SK-N-SH treated with all-trans-retinoic acid at 6 μM for 48 hours (cell line): ENCODE data around the gene TGFBR3.

Experiments
- ATAC-seq: fragments of 200-7000 bp; cut with Tn5 transposase; 3 replicates; pipeline ENCODE4 v1.9.1; 2020; ENCODE audit warnings: mild to moderate bottlenecking, moderate library complexity
- ARNTL ChIP-seq: fragments of 450-650 bp; formaldehyde crosslinking; IDR thresholded peaks from 2 replicates; pipeline ENCODE4 v1.5.0; 2020; ENCODE audit warnings: low read depth, mild to moderate bottlenecking, moderate library complexity, borderline replicate concordance
- BACH2 ChIP-seq: fragments of 250-450 bp; sonication (Bioruptor Pico); IDR thresholded peaks from 2 replicates; pipeline ENCODE4 v1.9.0; 2021; ENCODE audit warnings: mild to moderate bottlenecking, borderline replicate concordance
- CREB5 ChIP-seq: fragments of 250-450 bp; sonication (Bioruptor Pico); IDR thresholded peaks from 2 replicates; pipeline ENCODE4 v1.5.1; 2020; ENCODE audit warnings: low read depth, mild to moderate bottlenecking, moderate library complexity
- CSDC2 ChIP-seq: fragments of 250-450 bp; sonication (Bioruptor Pico); IDR thresholded peaks from 2 replicates; pipeline ENCODE4 v1.5.0; 2020; ENCODE audit warnings: mild to moderate bottlenecking, moderate library complexity
- GLIS3 ChIP-seq: fragments of 250-450 bp; sonication (Bioruptor Pico); IDR thresholded peaks from 2 replicates; pipeline ENCODE4 v1.5.0; 2020; ENCODE audit warnings: mild to moderate bottlenecking, moderate library complexity
- ISL1 ChIP-seq: fragments of 250-450 bp; sonication (Bioruptor Pico); IDR thresholded peaks from 2 replicates; pipeline ENCODE4 v2.1.2; 2022; ENCODE audit warnings: mild to moderate bottlenecking, moderate library complexity
- OSR1 ChIP-seq: fragments of 250-450 bp; sonication (Bioruptor Pico); IDR thresholded peaks from 2 replicates; pipeline ENCODE4 v1.8.0; 2022; ENCODE audit warnings: moderate library complexity, mild to moderate bottlenecking, inconsistent platforms
- PATZ1 ChIP-seq: fragments of 250-450 bp; sonication (Bioruptor Pico); IDR thresholded peaks from 2 replicates; pipeline ENCODE4 v1.8.0; 2020; ENCODE audit warnings: mild to moderate bottlenecking, moderate library complexity, borderline replicate concordance
- POU6F1 ChIP-seq: fragments of 250-450 bp; sonication (Bioruptor Pico); IDR thresholded peaks from 2 replicates; pipeline ENCODE4 v1.8.0; 2021; ENCODE audit warnings: low read depth, mild to moderate bottlenecking, moderate library complexity, borderline replicate concordance
- PPARA ChIP-seq: fragments of 250-450 bp; sonication (Bioruptor Pico); IDR thresholded peaks from 2 replicates; pipeline ENCODE4 v1.5.0; 2020; ENCODE audit warnings: mild to moderate bottlenecking, borderline replicate concordance
- RARB ChIP-seq: fragments of 250-450 bp; sonication (Bioruptor Pico); IDR thresholded peaks from 2 replicates; pipeline ENCODE4 v1.8.0; 2021; ENCODE audit warnings: mild to moderate bottlenecking, moderate library complexity
- TCF4 ChIP-seq: fragments of 250-450 bp; sonication (Bioruptor Pico); IDR thresholded peaks from 2 replicates; pipeline ENCODE4 v1.8.0; 2021; ENCODE audit warnings: mild to moderate bottlenecking, moderate library complexity, borderline replicate concordance
- TOX ChIP-seq: fragments of 250-450 bp; sonication (Bioruptor Pico); IDR thresholded peaks from 2 replicates; pipeline ENCODE4 v1.8.0; 2021; ENCODE audit warnings: mild to moderate bottlenecking, moderate library complexity, borderline replicate concordance
- TSHZ2 ChIP-seq: fragments of 250-450 bp; sonication (Bioruptor Pico); IDR thresholded peaks from 2 replicates; pipeline ENCODE4 v1.5.0; 2020; ENCODE audit warnings: mild to moderate bottlenecking, moderate library complexity
- ZC3H10 ChIP-seq: fragments of 250-450 bp; sonication (Bioruptor Pico); IDR thresholded peaks from 2 replicates; pipeline ENCODE4 v1.5.1; 2021; ENCODE audit warnings: mild to moderate bottlenecking, moderate library complexity
- ZFP3 ChIP-seq: fragments of 250-450 bp; sonication (Bioruptor Pico); IDR thresholded peaks from 2 replicates; pipeline ENCODE4 v1.5.0; 2020; ENCODE audit warnings: mild to moderate bottlenecking, moderate library complexity
- ZFP30 ChIP-seq: fragments of 450-650 bp; formaldehyde crosslinking; IDR thresholded peaks from 2 replicates; pipeline ENCODE4 v1.5.0; 2022; ENCODE audit warnings: mild to moderate bottlenecking, moderate library complexity
- ZNF565 ChIP-seq: fragments of 450-650 bp; formaldehyde crosslinking; conservative IDR thresholded peaks from 2 replicates; pipeline ENCODE4 v1.5.0; 2020; ENCODE audit warnings: low read depth, mild to moderate bottlenecking, moderate library complexity
- ZNF70 ChIP-seq: fragments of 450-650 bp; formaldehyde crosslinking; IDR thresholded peaks from 2 replicates; pipeline ENCODE4 v1.5.0; 2020; ENCODE audit warnings: mild to moderate bottlenecking, moderate library complexity
- ZNF8 ChIP-seq: fragments of 450-650 bp; formaldehyde crosslinking; IDR thresholded peaks from 2 replicates; pipeline ENCODE4 v1.5.0; 2020; ENCODE audit warnings: mild to moderate bottlenecking, moderate library complexity
- TF ChIP-seq, protein P1 (sequence below): fragments of 250-450 bp; sonication (Bioruptor Pico); IDR thresholded peaks from 2 replicates; pipeline ENCODE4 v1.5.1; 2021; ENCODE audit warnings: mild to moderate bottlenecking, moderate library complexity

Gene TGFBR3

GRCh38 chr1:91781901-91782622 is 103.9 kb downstream of the TGFBR3 start:
- no peak; the same call in 2 of the 3 replicates for ATAC-seq
- TF ChIP-seq PPARA (CRISPR knock-in tag) (no peak), ISL1 (CRISPR knock-in tag) (no peak)

GRCh38 chr1:91781371-91781825 is 104.6 kb downstream of the TGFBR3 start:
- TF ChIP-seq TOX (no peak), TCF4 (no peak), ZFP3 (no peak), RARB (CRISPR knock-in tag) (no peak), ZNF8 (CRISPR knock-in tag) (no peak), ZC3H10 (CRISPR knock-in tag) (no peak)
- ATAC-seq = peak; percentile 83

DNA sequence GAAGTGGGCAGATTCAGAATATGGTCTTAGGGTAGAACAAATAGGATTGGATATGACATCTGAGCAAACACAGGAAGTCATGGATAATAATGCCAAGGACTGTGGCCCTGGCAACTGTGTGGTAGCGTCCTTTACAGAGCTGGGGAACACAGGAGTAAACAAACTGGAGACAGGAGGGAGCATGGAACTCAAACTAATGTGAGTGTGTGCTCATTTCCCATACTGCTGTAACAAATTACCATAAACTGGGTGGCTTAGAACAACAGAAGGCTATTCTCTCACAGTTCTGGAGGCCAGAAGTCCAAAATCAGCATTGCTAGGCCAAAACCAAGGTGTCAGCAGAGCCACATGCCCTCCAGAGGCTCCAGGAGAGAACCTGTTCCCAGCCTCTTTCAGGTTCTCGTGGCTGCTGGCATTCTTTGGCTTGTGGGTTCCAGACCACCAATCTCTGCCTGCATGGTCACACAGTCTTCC is 106.4 kb downstream of the TGFBR3 start:
- ATAC-seq = no peak
- TF ChIP-seq CSDC2 = no peak
- TF ChIP-seq ARNTL = no peak
- TF ChIP-seq ZC3H10 (CRISPR knock-in tag) = no peak
- TF ChIP-seq BACH2 = no peak
- no peak for TF ChIP-seq CREB5 (CRISPR knock-in tag)
- TF ChIP-seq ZFP3 = no peak
- no peak for TF ChIP-seq ZNF565 (CRISPR knock-in tag)
- no peak for TF ChIP-seq ZNF8 (CRISPR knock-in tag)
- TF ChIP-seq PPARA (CRISPR knock-in tag) = no peak
- no peak for TF ChIP-seq ZFP30 (CRISPR knock-in tag)
- TF ChIP-seq TOX = no peak
- no peak for TF ChIP-seq ZNF70 (CRISPR knock-in tag)
- TF ChIP-seq OSR1 (CRISPR knock-in tag) = no peak
- TF ChIP-seq POU6F1 = no peak
- no peak for TF ChIP-seq GLIS3
- TF ChIP-seq PATZ1 = no peak
- TF ChIP-seq, protein P1, sequence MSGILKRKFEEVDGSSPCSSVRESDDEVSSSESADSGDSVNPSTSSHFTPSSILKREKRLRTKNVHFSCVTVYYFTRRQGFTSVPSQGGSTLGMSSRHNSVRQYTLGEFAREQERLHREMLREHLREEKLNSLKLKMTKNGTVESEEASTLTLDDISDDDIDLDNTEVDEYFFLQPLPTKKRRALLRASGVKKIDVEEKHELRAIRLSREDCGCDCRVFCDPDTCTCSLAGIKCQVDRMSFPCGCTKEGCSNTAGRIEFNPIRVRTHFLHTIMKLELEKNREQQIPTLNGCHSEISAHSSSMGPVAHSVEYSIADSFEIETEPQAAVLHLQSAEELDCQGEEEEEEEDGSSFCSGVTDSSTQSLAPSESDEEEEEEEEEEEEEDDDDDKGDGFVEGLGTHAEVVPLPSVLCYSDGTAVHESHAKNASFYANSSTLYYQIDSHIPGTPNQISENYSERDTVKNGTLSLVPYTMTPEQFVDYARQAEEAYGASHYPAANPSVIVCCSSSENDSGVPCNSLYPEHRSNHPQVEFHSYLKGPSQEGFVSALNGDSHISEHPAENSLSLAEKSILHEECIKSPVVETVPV = no peak
- TF ChIP-seq TCF4 = no peak
- TF ChIP-seq RARB (CRISPR knock-in tag) = no peak
- TF ChIP-seq TSHZ2 (CRISPR knock-in tag) = no peak
